Brain pericyte (primary cell): Measurements from ENCODE around the gene SLC66A2.
"Not testable (repeated sequence)": the region's sequence is repeated elsewhere in the genome, so short reads cannot be mapped to it uniquely, and the experiment has no call there.

Experiments
- DNase-seq: peaks from one replicate; pipeline ENCODE4 v3.0.0-alpha.2; 2012; ENCODE audit warnings: low read depth, low spot score

The SLC66A2 gene

GRCh38 chr18:79868811-79869541, 82.5 kb downstream of the SLC66A2 start:
- DNase-seq = no peak

GRCh38 chr18:79868168-79868784, 83.2 kb downstream of the SLC66A2 start:
- DNase-seq = no peak

GRCh38 chr18:79867666-79868065, 83.8 kb downstream of the SLC66A2 start:
- no peak for DNase-seq

GRCh38 chr18:79866889-79867574, 84.4 kb downstream of the SLC66A2 start:
- DNase-seq = no peak

- DNase-seq = not testable (repeated sequence)
Measured at GRCh38 chr18:79865951-79866350, 85.5 kb downstream of the SLC66A2 start.

- not testable (repeated sequence) for DNase-seq
Measured at GRCh38 chr18:79864955-79865354, 86.5 kb downstream of the SLC66A2 start.

- DNase-seq = no peak
Measured at GRCh38 chr18:79864006-79864725, 87.3 kb downstream of the SLC66A2 start.

- DNase-seq = no peak
Measured at GRCh38 chr18:79863161-79864005, 88.1 kb downstream of the SLC66A2 start.

- no peak for DNase-seq
Measured at GRCh38 chr18:79862562-79862961, 88.9 kb downstream of the SLC66A2 start.

GRCh38 chr18:79861687-79862086, 89.8 kb downstream of the SLC66A2 start:
- DNase-seq = no peak

GRCh38 chr18:79859314-79859713, 92.1 kb downstream of the SLC66A2 start:
- DNase-seq = no peak

GRCh38 chr18:79857082-79857671, 94.3 kb downstream of the SLC66A2 start:
- DNase-seq = peak; percentile 20

- no peak for DNase-seq
Measured at GRCh38 chr18:79856119-79857007, 95.1 kb downstream of the SLC66A2 start.

GRCh38 chr18:79855147-79855933, 96.1 kb downstream of the SLC66A2 start:
- DNase-seq = no peak

- no peak for DNase-seq
Measured at GRCh38 chr18:79853993-79854364, 97.5 kb downstream of the SLC66A2 start.

GRCh38 chr18:79853303-79853992, 98.0 kb downstream of the SLC66A2 start:
- DNase-seq = no peak

- no peak for DNase-seq
Measured at GRCh38 chr18:79852561-79853302, 98.7 kb downstream of the SLC66A2 start.
